Right atrium auricular region (tissue), 2 donors: Measurements from ENCODE around the gene MAGI2. TPM values are rescaled to one million over a fixed set of nuclear protein-coding genes. Genes with fewer than 3 reads are reported as not detected.

Source experiments
- DNase-seq: peaks from one replicate; pipeline ENCODE4 v3.0.0-alpha.2; 2019; ENCODE audit warnings: low spot score
- H3K27ac ChIP-seq, 2 donors: fragments of 200-600 bp; sonication (generic); 1 replicate in 1 of 2; 2 replicates in 1 of 2; pipeline ENCODE4 v1.5.1; 2016 to 2019
- H3K27me3 ChIP-seq, 2 donors: fragments of 200-600 bp; sonication (generic); one replicate each; pipeline versions ENCODE4 v1.5.1 to v1.6.0; 2017 to 2019
- H3K36me3 ChIP-seq: fragments of 200-600 bp; sonication (generic); one replicate; pipeline ENCODE4 v1.5.1; 2016
- H3K4me1 ChIP-seq, 2 donors: fragments of 200-600 bp; sonication (generic); one replicate each; pipeline versions ENCODE4 v1.5.1 to v1.6.0; 2017 to 2019
- H3K4me3 ChIP-seq, 2 donors: fragments of 200-600 bp; sonication (generic); 1 replicate in 1 of 2; 2 replicates in 1 of 2; pipeline ENCODE4 v1.5.1; 2017 to 2019; ENCODE audit warnings: mild to moderate bottlenecking in 1 of 2, moderate library complexity in 1 of 2
- H3K9me3 ChIP-seq, 2 donors: fragments of 200-600 bp; sonication (generic); one replicate each; pipeline ENCODE4 v1.5.1; 2019
- total RNA-seq, 2 donors: library from RNA; depleted of rRNA; stranded (reverse); fragments of >200 nt; gene quantifications; one replicate each; pipeline ENCODE4 v1.1.0, GENCODE V29; 2016
- TF ChIP-seq, protein P1 (sequence below), 2 donors: fragments of 200-600 bp; sonication (generic); IDR thresholded peaks; one replicate each; pipeline ENCODE4 v1.5.1; 2019; ENCODE audit warnings: antibody characterized with exemption in 2 of 2

MAGI2 gene
- total RNA-seq, 2 donors from 2014 or later = 5.9 to 6.0 TPM

GRCh38 chr7:79296553-79297320 is 156.7 kb downstream of the MAGI2 start:
- TF ChIP-seq, protein P1, sequence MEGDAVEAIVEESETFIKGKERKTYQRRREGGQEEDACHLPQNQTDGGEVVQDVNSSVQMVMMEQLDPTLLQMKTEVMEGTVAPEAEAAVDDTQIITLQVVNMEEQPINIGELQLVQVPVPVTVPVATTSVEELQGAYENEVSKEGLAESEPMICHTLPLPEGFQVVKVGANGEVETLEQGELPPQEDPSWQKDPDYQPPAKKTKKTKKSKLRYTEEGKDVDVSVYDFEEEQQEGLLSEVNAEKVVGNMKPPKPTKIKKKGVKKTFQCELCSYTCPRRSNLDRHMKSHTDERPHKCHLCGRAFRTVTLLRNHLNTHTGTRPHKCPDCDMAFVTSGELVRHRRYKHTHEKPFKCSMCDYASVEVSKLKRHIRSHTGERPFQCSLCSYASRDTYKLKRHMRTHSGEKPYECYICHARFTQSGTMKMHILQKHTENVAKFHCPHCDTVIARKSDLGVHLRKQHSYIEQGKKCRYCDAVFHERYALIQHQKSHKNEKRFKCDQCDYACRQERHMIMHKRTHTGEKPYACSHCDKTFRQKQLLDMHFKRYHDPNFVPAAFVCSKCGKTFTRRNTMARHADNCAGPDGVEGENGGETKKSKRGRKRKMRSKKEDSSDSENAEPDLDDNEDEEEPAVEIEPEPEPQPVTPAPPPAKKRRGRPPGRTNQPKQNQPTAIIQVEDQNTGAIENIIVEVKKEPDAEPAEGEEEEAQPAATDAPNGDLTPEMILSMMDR (IDR thresholded peaks at IDR 0.05) = no peak
- Histone ChIP-seq H3K27me3 (no peaks in the 10 kb centered on the region), H3K9me3 (no peaks in the 10 kb centered on the region)

DNA sequence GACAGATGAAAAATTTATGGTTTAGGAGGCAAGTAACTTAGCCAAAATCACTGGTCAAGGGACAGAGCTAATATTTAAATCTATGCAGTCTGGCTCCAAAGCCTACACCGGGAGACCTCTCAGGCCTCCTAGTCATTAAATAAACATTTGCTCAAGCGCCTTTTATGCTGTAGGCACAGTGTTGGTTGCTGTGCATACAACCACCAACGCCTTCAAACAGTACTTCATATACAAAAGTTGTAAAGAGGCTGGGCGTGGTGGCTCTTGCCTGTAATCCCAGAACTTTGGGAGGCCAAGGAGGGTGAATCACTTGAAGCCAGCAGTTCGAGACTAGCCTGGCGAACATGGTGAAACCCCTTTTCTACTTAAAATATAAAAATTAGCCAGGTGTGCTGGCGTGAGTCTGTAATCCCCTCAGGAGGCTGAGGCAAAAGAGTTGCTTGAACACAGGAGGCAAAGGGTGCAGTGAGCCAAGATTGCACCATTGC is 159.8 kb downstream of the MAGI2 start:
- Histone ChIP-seq H3K4me3 (no peak overlapping the region), H3K9me3 (no peaks in the 10 kb centered on the region), H3K36me3 (no peaks in the 10 kb centered on the region), H3K27ac (no peak overlapping the region), H3K4me1 (no peaks in the 10 kb centered on the region), H3K27me3 (no peaks in the 10 kb centered on the region)
- TF ChIP-seq, protein P1 (IDR thresholded peaks at IDR 0.05) = no peak
- no peak for DNase-seq

More at GRCh38 chr7:79296553-79297320, 156.7 kb downstream of the MAGI2 start:
- Histone ChIP-seq H3K27ac (no peak overlapping the region), H3K4me3 (no peak overlapping the region), H3K36me3 (no peaks in the 10 kb centered on the region), H3K4me1 (no peaks in the 10 kb centered on the region)
- no peak for DNase-seq

DNA sequence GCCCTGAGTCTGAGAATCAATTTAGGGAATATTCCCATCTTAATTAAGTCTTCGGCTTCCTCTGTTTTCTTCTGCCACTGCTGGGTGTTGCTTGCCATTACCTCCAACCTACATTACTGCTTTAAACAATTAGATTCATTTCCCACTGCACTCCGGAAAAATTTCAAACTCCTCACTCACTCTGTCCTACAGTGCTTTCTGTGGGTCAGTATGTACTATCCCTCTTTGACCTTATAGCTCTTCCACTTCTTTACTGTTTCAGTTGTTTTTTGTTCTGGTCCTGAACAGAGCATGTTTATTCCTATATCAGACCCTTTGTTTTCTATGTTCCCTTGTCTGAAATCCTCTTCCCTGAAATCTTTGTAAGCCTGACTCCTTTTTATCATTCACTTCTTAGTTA is 160.6 kb downstream of the MAGI2 start:
- no peaks in the 10 kb centered on the region for H3K27me3 ChIP-seq
- H3K36me3 ChIP-seq = no peaks in the 10 kb centered on the region
- H3K4me3 ChIP-seq = no peak overlapping the region
- no peak overlapping the region for H3K27ac ChIP-seq
- TF ChIP-seq, protein P1 (IDR thresholded peaks at IDR 0.05) = no peak
- no peak for DNase-seq
- no peaks in the 10 kb centered on the region for H3K4me1 ChIP-seq
- H3K9me3 ChIP-seq = no peaks in the 10 kb centered on the region

DNA sequence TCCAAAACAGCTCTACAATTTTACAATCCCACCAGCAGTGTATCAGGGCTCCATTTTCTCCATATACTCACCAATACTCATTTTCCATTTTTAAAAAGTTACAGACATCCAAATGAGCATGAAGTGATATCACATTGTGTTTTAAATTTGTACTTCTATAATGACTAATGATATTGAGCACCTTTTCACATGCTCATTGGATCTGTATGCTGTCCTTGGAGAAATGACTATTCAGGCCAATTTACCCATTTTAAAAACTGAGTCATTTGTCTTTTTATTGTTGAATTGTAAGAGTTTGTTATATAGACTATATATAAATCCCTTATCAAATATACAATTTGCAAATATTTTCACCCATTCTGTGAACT is 162.0 kb downstream of the MAGI2 start:
- no peak overlapping the region for H3K27ac ChIP-seq
- TF ChIP-seq, protein P1 (IDR thresholded peaks at IDR 0.05) = no peak
- no peaks in the 10 kb centered on the region for H3K27me3 ChIP-seq
- H3K4me3 ChIP-seq = no peak overlapping the region
- H3K36me3 ChIP-seq = no peaks in the 10 kb centered on the region
- H3K4me1 ChIP-seq = no peaks in the 10 kb centered on the region
- no peaks in the 10 kb centered on the region for H3K9me3 ChIP-seq
- no peak for DNase-seq

DNA sequence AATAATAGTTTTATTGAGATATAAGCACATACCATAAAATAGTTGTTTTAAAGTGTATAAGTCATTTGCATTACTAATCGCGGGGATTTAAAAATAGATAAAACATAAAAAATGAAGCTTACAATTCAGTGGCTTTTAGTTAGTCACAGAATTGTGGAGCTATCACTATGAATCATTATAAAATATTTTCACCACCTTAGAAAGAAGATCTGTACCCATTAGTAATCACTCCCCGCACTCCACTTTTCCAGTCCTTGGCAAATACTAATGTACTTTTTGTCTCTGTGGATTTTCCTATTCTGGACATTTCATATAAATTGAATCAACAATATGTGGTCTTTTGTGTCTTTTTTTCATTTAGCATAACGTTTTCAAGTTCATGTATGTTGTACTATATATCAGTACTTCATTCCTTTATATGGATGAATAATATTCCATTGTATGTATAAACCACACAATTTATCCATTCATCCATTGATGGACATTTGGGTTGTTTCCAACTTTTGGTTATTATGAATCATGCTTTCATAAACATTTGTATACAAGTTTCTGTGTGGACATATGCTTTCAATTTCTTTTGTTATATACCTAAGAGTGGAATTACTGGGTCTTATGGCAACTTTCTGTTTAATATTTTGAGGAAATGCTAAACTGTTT is 162.5 kb downstream of the MAGI2 start:
- no peak overlapping the region for H3K4me3 ChIP-seq
- no peaks in the 10 kb centered on the region for H3K4me1 ChIP-seq
- no peak for DNase-seq
- no peaks in the 10 kb centered on the region for H3K27me3 ChIP-seq
- no peaks in the 10 kb centered on the region for H3K36me3 ChIP-seq
- H3K27ac ChIP-seq = no peak overlapping the region
- TF ChIP-seq, protein P1 (IDR thresholded peaks at IDR 0.05) = no peak
- no peaks in the 10 kb centered on the region for H3K9me3 ChIP-seq
